Activated CD4-positive, CD25-positive, alpha-beta regulatory T cell (primary cell): ENCODE data around the gene TRMT61A.

Source experiments
- DNase-seq, 4 experiments: peaks; one replicate each; lab custom pipeline; 2025; lab: John Stamatoyannopoulos, UW

Gene TRMT61A

DNA sequence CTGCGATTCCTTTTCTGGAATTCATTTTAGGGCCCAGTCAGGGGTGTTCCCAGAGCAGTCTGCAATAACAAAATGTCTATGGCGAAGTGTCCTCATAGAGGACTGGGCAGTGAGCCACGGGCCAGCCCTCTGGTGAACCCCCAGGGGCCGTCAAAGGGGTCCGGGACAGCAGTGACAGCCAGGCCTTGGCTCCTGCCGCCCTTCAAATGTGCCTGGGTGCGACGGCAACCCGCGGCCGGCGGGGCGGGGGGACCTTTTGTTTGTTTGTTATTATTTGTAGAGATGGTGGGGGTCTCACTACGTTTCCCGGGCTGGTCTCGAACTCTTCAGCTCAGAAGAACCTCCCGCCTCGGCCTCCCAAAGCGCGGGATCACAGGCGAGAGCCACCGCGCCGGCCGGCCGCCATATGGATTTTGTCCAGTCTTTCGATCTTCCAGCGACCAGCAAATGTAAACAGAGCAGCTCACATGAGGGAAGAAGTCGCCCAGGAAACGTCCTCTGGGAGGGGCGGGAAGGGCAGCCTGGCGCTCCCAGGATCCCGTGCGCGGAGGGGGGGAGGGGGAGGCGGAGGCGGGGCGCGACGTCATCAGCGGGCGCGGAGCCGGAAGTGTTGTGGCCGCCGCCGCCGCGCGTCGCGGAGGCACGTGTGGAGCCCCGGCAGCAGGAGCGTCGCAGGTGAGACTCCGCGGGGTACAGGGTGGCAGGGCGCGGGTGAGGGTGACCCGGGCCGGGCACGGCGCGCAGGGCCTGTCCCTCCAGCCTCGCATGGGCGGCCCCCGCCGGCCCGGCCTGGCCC is at the start of gene TRMT61A:
TSS of gene TRMT61A (plus strand) at position 610 of the 796 bp plus-strand sequence. CDS start 783 bp downstream, outside the sequence.
- peak; percentile 63 to 71 (median 65) for DNase-seq

DNA sequence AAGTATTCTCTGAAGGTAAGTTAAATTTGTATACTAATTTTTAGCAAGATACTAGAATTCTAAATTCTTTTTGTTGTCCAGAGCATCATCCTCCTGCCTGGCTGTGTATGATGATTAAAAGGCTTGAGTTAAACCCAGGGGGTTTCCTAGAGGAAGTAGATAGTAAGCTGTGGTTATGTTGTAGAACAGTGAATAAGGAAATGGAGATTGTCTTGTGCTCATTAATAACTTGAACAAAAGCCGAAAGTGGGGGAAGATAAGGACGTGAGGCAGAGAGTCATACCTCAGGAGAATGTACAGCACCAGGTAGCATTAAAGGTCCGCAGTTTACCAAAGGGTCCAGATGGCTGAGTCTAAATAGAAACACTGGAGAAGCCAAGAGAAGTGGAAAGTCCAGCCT is 48.4 kb upstream of the TRMT61A start:
- no peak for DNase-seq

DNA sequence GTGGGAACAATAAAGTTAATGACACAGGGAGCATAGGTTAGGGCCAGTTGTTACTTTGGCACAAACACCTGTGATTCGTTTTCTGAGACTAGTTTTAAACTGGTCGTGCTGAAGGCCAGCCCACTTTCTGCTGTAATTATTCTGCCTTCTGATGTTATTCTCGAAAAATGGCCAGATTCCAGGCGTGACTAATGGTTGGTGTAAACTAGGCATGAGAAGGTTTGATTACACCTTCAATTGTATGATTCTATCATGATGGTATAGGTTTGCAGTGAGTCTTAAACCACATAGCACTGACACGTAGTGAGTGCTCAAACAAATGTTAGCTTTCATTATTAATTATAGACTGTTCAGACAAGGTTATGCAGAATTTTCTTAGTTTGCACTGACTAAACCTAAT is 45.4 kb upstream of the TRMT61A start:
- no peak for DNase-seq

DNA sequence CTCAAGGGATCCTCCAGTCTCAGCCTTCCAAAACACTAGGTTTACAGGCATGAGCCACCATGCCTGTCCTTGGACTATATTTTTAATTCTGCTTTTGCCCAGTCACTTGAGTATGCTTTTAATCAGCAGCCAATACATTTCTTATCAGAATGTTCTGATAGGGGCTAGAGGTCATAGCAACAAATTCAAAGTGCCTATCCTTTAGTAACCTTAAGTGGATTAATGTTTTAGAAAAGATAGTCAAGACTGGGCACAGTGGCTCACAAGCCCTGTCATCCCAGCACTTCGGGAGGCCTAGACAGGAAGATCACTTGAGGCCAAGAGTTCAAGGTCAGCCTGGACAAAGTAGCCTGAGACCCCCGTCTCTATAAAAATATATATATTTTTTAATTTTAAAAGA is 43.5 kb upstream of the TRMT61A start:
- no peak for DNase-seq

DNA sequence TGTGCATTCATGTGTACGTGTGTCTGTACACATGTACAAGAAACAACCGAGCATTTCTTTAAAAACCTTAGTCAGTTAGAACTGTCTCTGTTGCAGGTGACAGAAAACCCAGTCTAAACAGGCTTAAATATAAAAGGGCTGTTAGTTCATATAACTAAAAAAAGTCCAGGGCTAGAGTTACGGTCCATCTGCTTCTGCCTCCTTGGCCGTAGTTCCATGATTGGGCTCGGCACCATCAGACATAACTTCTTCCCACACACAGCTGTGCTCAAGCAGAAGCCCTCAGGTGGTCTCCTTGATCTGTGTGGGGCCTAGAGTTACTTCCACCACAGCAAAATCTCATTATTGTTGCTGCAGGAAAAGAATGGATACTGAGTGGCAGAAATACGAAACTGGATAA is 40.9 kb upstream of the TRMT61A start:
- no peak for DNase-seq

DNA sequence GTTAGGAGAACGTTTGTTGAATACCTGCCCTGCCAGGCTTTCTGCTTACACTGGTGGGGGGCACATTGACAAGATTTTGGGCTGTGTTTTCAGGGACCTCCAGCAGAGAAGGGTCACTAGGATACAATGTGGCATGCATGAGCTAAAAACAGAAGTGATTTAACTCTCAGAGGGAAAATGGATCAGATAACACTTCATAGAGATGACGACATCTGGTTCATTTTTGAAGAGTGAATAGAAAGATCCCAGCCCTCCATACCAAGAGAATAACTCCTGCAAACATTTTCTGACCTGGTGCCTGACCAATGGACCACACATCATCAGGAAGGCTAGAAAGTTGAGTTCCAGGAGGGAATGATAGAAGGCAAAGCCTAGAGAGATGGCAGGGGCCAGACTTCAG is 40.0 kb upstream of the TRMT61A start:
- no peak for DNase-seq

DNA sequence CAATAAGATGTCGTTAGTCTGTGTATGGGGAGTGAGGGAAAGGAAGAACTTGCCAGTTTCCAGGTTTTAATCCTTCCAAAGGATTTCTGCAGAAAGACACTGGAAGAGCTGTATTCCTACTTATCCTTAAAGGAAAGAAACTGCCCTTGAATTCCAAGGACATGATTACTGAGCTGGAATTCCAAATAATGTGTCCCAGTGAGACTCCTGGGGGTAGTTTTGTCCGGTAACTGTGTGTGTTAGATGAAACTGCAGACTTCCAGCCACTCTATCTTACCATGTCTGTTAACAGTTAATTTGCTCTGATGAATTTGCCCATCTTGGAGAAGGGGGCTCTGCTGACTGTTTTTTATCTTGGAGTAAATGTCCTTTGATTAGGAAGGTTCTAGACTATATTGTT is 39.4 kb upstream of the TRMT61A start:
- DNase-seq: no peak

DNA sequence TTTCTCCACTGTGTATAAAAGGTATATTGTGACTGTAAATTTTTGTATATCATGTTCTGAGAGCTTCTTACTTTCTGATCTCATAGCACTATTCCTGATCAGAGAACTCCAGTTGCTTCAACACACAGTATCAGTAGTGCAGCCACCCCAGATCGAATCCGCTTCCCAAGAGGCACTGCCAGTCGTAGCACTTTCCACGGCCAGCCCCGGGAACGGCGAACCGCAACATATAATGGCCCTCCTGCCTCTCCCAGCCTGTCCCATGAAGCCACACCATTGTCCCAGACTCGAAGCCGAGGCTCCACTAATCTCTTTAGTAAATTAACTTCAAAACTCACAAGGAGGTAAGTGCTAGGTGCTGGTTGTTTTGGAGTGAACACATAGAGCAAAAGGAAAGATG is 37.3 kb upstream of the TRMT61A start:
- DNase-seq: no peak

DNA sequence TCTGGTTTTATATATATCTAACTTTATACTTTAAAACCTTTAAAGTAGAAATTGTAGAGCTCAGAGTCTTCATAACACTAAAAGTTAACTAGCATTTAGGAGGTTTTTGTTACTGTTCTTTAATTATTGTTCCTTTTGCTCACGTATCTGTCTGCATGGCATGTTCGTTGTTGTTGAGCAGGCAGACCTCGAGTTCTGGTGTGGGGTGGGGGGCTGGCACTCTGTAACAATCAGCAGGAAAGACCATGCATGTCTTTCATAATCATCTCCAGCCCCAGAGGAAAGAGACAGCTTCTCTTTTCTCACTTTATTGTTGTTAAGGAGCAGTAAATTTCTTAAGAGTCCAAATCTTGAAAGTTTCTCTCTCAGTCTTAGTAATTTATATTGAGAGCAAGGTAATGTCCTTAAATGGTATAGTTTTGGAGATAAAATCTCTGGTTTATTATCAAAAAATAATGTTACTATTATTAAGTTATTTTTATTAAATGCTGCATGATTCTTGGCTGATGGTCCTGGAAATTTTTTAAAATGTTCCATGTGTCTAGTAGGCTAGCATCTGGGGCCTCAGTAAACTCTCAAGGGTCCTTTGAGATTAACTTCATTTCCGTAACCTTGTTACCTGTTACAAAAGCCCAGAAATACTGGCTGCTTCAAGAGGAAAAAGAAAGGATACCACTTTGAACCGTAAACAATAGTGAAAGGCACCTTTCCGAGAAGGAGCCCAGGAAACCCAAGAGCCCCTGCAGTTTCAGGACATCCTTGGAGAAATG is 36.7 kb upstream of the TRMT61A start:
- no peak for DNase-seq

DNA sequence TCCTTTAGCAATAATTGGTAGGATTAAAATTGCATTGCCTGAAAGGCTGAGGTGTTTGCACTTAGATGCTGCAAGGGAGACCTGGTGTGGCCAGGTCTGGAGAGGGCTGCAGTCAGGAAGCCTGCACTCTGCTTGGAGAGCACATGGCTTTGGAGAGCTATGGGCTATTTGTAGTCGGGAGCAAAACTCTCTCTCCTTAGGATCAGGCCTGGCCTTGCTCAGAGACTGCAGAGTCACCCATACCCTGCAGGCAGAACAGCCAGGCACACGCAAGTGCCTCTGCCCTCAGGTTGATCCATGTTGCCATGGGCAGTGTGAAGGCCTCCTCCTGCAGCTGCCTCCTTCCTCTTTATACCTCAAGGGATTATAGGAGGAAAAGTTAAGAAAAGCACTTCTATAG is 33.1 kb upstream of the TRMT61A start:
- DNase-seq: no peak

DNA sequence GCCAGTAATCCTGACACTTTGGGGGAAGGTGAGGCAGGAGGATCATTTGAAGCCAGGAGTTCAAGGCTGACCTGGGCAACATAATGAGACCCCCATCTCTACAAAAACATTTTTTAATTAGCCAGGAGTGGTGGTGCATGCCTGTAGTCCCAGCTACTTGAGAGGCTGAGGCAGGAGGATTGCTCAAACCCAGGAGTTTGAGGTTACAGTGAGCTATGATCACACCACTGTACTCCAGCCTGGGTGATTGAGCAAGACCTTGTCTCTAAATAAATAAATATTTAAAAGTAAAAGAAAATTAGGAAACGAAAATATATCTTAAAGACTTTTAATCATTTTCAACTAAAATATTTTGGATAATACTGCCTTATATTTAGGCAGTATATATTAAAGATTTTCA is 32.2 kb upstream of the TRMT61A start:
- DNase-seq: no peak

DNA sequence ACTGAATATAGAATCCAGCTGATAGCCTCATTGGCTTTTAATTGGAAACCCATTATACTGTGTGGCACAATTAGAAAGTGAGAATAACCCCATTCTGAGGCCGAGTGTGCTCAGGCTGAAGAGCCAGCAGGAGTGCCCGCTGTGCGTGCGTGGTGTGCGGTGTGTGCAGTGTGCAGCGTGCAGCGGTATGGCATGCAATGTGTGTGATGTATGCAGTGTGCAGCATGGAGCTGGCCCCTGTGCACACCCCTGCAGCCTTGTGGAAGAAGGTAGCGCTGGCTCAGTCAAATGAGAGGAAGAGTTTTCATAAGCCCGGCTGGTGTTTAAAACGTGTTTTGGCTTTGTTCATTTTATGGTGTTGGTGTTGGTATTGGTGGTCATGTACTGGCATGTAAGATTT is 29.3 kb upstream of the TRMT61A start:
- no peak for DNase-seq

DNA sequence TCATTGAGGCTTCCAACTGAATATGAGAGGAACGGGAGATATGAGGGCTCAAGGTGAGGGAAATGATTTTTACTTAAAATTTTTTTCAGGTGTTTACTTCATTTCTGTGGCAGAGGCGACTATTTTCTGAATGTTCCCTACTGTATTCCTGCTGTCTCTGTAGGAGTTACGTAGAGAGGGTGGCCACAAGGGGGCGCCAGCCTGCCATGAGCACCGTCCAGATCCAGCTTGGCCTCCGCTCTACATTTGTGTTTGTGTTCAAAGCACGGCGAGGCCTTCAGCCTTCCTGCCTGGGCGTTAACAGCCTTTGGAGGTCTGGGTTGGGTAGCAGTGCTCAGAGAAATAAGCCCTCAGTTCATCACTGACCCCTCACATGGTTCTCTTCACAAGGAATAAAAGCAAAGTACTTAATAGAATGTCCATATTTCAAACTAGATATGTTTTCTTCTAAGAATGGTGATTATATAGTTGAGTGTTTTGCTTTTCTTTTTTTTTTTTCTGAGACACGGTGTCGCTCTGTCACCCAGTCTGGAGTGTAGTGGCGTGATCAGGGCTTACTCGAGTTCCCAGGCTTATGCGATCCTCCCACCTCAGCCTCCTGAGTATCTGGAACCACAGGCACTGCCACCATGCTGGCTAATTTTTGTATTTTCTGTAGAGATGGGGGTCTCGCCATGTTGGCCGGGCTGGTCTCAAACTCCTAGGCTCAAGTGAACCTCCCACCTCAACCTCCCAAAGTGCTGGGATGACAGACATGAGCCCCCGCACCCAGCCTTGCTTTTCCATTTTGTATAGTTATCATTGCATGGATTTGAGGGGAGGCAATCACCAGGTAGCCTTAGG is 28.6 kb upstream of the TRMT61A start:
- peak; percentile 48 to 65 (median 56) for DNase-seq

DNA sequence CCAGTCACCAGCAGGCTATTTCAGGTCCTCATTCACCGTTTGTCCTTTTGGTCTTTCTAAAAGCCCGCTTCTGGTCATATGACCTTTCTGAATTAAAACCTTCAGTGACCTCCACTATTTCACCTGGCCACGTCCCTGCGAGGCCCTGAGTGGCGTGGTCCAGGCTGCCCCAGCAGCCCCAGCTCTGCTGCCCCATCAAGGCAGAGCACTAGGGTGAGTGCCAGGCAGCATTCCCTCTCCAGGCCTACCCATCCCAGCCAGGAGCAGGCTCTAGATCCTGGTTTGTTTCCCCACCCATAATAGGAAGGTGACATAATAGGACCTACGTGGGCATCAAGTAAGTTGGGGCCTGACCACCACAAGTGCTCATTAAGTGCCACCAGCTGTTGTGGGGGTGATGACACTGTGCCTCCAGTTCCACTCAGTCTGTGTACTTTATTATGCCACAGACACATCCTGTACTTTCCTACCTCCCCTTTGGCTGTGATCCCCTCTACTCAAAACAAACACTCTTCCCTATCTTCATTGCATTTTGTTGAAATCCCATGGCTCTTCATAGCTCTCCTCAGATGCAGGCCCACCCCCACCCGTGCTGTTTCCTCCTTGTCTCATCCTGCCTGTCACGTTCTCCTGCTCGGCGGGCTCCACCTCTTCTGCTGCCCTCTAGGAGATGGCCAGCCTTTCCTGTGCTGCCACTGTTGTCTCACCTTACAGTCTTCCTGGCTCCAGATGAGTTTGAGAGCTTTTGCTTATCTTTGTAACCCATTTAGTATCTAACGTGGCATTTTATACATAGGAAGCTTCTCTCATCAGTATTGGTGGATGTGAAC is 27.7 kb upstream of the TRMT61A start:
- DNase-seq: no peak

DNA sequence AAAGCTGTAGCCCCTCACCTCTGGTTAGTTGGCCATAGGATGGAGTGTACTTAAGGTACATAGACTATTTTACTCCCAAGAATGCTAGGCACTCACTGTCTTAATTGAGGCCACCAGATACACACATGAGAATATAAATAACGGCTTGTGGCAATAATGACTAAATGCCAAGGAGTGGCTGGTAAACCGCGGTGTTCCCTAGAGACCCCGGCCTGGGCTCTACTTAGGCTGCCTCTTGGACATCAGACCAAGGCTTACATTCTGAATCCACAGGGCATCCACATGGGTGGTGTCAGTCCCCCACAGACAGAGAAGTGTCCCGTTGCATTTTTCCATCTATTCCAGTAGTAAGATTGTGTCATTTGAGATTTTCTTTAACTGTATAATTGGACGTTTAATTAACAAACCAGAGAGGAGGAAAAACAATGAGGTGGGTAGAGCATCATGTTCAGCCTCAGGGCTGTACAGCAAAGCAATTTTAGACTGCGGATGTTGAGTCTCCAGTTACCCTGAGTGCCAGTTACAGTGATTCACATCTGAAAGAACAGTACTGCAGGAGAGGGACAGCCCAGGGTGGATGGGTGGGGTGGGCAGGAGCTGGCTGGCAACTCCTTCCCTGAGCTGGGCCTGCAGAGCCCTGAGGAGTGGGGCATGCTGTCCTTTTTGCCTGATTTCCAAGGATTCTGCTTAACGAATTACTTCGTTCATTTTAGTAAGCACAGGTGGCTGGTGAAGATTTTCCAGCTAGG is 26.9 kb upstream of the TRMT61A start:
- no peak for DNase-seq

DNA sequence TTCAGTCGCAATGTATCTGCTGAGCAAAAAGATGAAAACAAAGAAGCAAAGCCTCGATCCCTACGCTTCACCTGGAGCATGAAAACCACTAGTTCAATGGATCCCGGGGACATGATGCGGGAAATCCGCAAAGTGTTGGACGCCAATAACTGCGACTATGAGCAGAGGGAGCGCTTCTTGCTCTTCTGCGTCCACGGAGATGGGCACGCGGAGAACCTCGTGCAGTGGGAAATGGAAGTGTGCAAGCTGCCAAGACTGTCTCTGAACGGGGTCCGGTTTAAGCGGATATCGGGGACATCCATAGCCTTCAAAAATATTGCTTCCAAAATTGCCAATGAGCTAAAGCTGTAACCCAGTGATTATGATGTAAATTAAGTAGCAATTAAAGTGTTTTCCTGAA is 26.1 kb upstream of the TRMT61A start:
- no peak for DNase-seq

DNA sequence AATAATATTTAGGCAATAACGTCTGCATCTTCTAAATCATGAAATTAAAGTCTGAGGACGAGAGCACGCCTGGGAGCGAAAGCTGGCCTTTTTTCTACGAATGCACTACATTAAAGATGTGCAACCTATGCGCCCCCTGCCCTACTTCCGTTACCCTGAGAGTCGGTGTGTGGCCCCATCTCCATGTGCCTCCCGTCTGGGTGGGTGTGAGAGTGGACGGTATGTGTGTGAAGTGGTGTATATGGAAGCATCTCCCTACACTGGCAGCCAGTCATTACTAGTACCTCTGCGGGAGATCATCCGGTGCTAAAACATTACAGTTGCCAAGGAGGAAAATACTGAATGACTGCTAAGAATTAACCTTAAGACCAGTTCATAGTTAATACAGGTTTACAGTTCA is 25.7 kb upstream of the TRMT61A start:
- no peak for DNase-seq

DNA sequence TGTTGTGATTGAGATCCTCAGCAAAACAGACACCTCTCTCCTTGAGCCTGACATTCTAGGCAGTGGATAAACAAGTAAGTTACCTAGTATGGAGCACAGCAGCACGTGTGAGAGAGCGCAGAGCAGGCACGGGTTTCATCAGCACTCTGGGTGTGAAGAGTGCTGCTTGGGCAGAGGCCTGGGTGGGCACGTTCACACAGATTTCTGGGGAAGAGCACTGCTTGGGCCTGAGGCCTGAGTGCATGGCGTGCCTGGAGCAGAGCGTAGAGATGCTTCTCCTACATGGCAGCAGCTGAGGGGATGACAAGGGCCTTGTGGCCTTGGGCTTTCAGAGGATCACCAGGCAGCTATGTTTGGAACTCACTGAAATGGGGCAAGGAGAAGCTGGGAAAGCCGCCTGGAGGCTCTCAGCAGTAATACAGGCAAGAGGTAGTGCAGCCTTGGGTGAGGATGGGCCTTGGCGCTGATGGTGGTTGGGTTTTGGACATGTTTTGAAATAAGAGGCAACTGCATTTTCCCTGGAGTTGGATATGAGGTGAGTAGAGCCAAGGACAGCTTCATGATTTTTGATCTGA is 23.9 kb upstream of the TRMT61A start:
- no peak for DNase-seq

DNA sequence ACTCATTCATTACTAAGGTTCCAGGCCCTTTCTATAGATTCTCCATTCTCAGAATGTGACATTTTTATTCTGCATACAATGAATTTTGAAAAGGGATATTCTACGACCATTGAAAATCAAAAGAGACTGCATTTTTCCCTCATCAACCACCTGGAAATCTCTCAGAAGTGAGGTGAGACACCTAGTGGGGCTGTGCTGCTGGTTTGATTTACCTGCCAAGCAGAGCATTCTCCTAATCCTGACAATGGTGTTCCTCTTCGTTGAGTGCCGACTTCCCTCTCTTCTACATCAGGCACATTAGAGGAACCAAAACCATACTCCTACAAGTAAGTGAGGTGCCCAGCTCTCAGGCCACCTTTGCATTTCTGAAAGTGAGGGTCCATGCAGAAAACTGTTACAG is 21.2 kb upstream of the TRMT61A start:
- no peak for DNase-seq

DNA sequence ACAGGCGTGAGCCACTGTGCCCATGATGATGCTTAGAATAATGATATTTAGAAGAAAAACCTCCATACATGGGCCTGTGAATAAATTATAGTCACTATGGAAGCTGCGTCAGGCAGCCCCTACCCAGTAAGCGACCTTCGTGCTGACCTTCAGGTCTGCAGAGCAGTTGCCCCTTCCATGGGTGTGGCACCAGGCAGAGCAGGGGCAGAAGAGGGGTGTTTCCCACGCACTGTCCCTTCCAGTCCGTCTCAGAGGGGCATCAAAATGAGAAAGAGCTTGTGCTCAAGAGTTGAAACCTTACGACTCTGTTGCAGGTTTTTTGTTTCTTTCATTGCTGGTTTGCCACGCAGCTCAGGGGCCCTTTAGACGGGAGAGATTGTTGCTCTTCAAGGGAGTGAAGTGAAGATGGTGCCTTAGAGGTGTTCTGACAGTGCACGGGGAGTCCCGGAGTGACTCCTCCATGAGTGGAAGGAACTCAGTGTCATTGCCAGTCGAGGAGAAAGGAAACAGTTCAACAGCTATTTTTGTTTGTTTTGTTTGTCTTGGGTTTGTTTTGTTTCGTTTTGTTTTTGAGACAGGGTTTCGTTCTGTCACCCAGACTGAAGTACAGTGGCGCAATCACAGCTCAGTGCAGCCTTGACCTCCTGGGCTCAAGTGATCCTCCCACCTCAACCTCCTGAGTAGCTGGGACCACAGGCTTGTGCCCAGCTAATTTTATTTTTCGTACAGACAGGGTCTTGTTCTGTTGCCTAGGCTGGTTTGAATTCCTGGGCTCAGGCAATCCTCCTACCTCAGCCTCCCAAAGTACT is 20.3 kb upstream of the TRMT61A start:
- DNase-seq: no peak
